Activated CD8-positive, alpha-beta T cell treated with anti-CD3 and anti-CD28 coated beads, Interleukin-2, amount 10 ng/mL, durations not matched to agents 7 days and 5 days (primary cell): ENCODE results near the gene NPFFR1. TPM values are rescaled to one million over a fixed set of nuclear protein-coding genes. Genes with fewer than 3 reads are reported as not detected.
"Not testable (repeated sequence)": the region's sequence is repeated elsewhere in the genome, so short reads cannot be mapped to it uniquely, and the experiment has no call there.

Source experiments
- ATAC-seq: fragments of 150-1000 bp; cut with Tn5 transposase; one replicate; pipeline ENCODE4 v1.10.0; 2021; ENCODE audit warnings: moderate library complexity
- CTCF ChIA-PET: fragments of 350-600 bp; sonication (Branson Sonifier 250); formaldehyde crosslinking; loops from one replicate; lab custom pipeline; 2021; ENCODE audit warnings: antibody characterized with exemption; lab: Charles Lee
- POLR2A ChIA-PET: fragments of 350-600 bp; sonication (Branson Sonifier 250); formaldehyde crosslinking; loops from one replicate; lab custom pipeline; 2021; ENCODE audit warnings: antibody characterized with exemption; lab: Charles Lee
- DNase-seq: peaks from one replicate; pipeline ENCODE4 v3.0.0-alpha.2; 2020
- H3K27ac Mint-ChIP-seq: one replicate; pipeline ENCODE4 v1.8.0; 2021; ENCODE audit warnings: mild to moderate bottlenecking, mixed read lengths
- H3K27me3 Mint-ChIP-seq: one replicate; pipeline ENCODE4 v1.8.0; 2021; ENCODE audit warnings: low read depth, mixed read lengths
- H3K36me3 Mint-ChIP-seq: one replicate; pipeline ENCODE4 v1.8.0; 2021; ENCODE audit warnings: low read depth, mixed read lengths
- H3K4me1 Mint-ChIP-seq: one replicate; pipeline ENCODE4 v1.8.0; 2021; ENCODE audit warnings: low read depth, mixed read lengths
- H3K4me3 Mint-ChIP-seq: one replicate; pipeline ENCODE4 v1.8.0; 2021; ENCODE audit warnings: mild to moderate bottlenecking, mixed read lengths
- H3K9me3 Mint-ChIP-seq: one replicate; pipeline ENCODE4 v1.8.0; 2022; ENCODE audit warnings: mixed read lengths; ENCODE audit not compliant: insufficient read depth
- total RNA-seq, 2 experiments: library from RNA; stranded (reverse); gene quantifications; one replicate each; pipeline ENCODE4 v1.2.3, GENCODE V29; 2021

NPFFR1 gene
- total RNA-seq, 2 experiments from 2014 or later: not detected

GRCh38 chr10:70233109-70233938, 50.5 kb downstream of the NPFFR1 start, which contains the start of gene PPA1:
TSS of gene PPA1 (minus strand) at chr10:70233429. CDS start at chr10:70233327, 102 bp downstream.
- ATAC-seq (peak; percentile 93), DNase-seq (peak; percentile 99)
- ChIA-PET CTCF (interaction anchor here (0.7 to 5.2 kb wide), 12 partner anchors 8 to 191 kb away, joined by 3 to 65 read pairs (median 4); partner anchors contain the start of gene TYSND1), POLR2A (interaction anchor here (0.5 to 2.6 kb wide), 10 partner anchors 25 to 777 kb away, joined by 3 to 13 read pairs (median 3); partner anchors contain the start of genes EIF4EBP2, LRRC20 and SAR1A)
- Mint-ChIP-seq H3K9me3 (no peaks in the 10 kb centered on the region), H3K36me3 (peaks cover 21% of the 10 kb centered on the region), H3K4me1 (peaks cover 45% of the 10 kb centered on the region), H3K27me3 (peaks cover 2% of the 10 kb centered on the region), H3K4me3 (peak within 1 kb of the TSS; percentile 78), H3K27ac (peak within 1 kb of the TSS; percentile 79)

- ATAC-seq: no peak
- Mint-ChIP-seq H3K36me3 (peaks cover 23% of the 10 kb centered on the region), H3K4me1 (peaks cover 50% of the 10 kb centered on the region), H3K27me3 (no peaks in the 10 kb centered on the region), H3K9me3 (no peaks in the 10 kb centered on the region), H3K27ac (peak overlapping the region; percentile 73), H3K4me3 (peak overlapping the region; percentile 78)
- POLR2A ChIA-PET: interaction anchor here (0.6 to 2.6 kb wide), 11 partner anchors 10 to 776 kb away, joined by 3 to 13 read pairs (median 3); partner anchors contain the start of genes EIF4EBP2, LRRC20 and SAR1A
- CTCF ChIA-PET: interaction anchor here (0.9 to 5.2 kb wide), 13 partner anchors 7 to 191 kb away, joined by 3 to 65 read pairs (median 5); partner anchors contain the start of gene TYSND1
- DNase-seq: peak; percentile 25
These were observed 51.0 kb downstream of the NPFFR1 start for GRCh38 chr10:70232859-70233108.

GRCh38 chr10:70232155-70232858, 51.5 kb downstream of the NPFFR1 start:
- DNase-seq (peak; percentile 61), ATAC-seq (peak; percentile 3)
- ChIA-PET CTCF (interaction anchor here (0.9 to 5.2 kb wide), 16 partner anchors 11 to 192 kb away, joined by 3 to 65 read pairs (median 5); partner anchors contain the start of gene TYSND1), POLR2A (interaction anchor here (0.6 to 2.6 kb wide), 10 partner anchors 10 to 775 kb away, joined by 3 to 13 read pairs (median 3); partner anchors contain the start of genes EIF4EBP2, LRRC20 and SAR1A)
- peaks cover 50% of the 10 kb centered on the region for H3K4me1 Mint-ChIP-seq
- peaks cover 23% of the 10 kb centered on the region for H3K36me3 Mint-ChIP-seq
- H3K27ac Mint-ChIP-seq: peak overlapping the region; percentile 73
- no peaks in the 10 kb centered on the region for H3K9me3 Mint-ChIP-seq
- no peaks in the 10 kb centered on the region for H3K27me3 Mint-ChIP-seq
- peak overlapping the region; percentile 78 for H3K4me3 Mint-ChIP-seq

- Mint-ChIP-seq H3K36me3 (peaks cover 31% of the 10 kb centered on the region), H3K4me3 (no peak overlapping the region), H3K4me1 (peaks cover 48% of the 10 kb centered on the region), H3K9me3 (no peaks in the 10 kb centered on the region), H3K27ac (no peak overlapping the region), H3K27me3 (no peaks in the 10 kb centered on the region)
- DNase-seq: no peak
- POLR2A ChIA-PET: no interaction called here
- no peak for ATAC-seq
- CTCF ChIA-PET: interaction anchor here (1.2 to 15.5 kb wide), 3 partner anchors 9 to 129 kb away, joined by 3 to 688 read pairs (median 5); no protein-coding TSS in a partner anchor
These were observed 55.3 kb downstream of the NPFFR1 start for GRCh38 chr10:70228491-70228890.

GRCh38 chr10:70227548-70228320, 56.1 kb downstream of the NPFFR1 start:
- H3K4me3 Mint-ChIP-seq: no peak overlapping the region
- DNase-seq (no peak), ATAC-seq (no peak)
- no peaks in the 10 kb centered on the region for H3K27me3 Mint-ChIP-seq
- H3K9me3 Mint-ChIP-seq: no peaks in the 10 kb centered on the region
- H3K27ac Mint-ChIP-seq: no peak overlapping the region
- ChIA-PET CTCF (interaction anchor here (1.0 to 15.5 kb wide), 5 partner anchors 8 to 152 kb away, joined by 3 to 688 read pairs (median 3); no protein-coding TSS in a partner anchor), POLR2A (no interaction called here)
- H3K36me3 Mint-ChIP-seq: peaks cover 34% of the 10 kb centered on the region
- peaks cover 49% of the 10 kb centered on the region for H3K4me1 Mint-ChIP-seq

- CTCF ChIA-PET: interaction anchor here (0.9 to 15.5 kb wide), 8 partner anchors 10 to 156 kb away, joined by 3 to 688 read pairs (median 4); partner anchors contain the start of genes LRRC20 and TYSND1
- no peak for DNase-seq
- no peaks in the 10 kb centered on the region for H3K27me3 Mint-ChIP-seq
- H3K36me3 Mint-ChIP-seq: peaks cover 27% of the 10 kb centered on the region
- no peak overlapping the region for H3K4me3 Mint-ChIP-seq
- H3K27ac Mint-ChIP-seq: no peak overlapping the region
- H3K9me3 Mint-ChIP-seq: no peaks in the 10 kb centered on the region
- peaks cover 35% of the 10 kb centered on the region for H3K4me1 Mint-ChIP-seq
- POLR2A ChIA-PET: interaction anchor here (1.1 to 1.6 kb wide), 2 partner anchors 8 to 141 kb away, joined by 4 to 7 read pairs; no protein-coding TSS in a partner anchor
- no peak for ATAC-seq
These were observed 60.1 kb downstream of the NPFFR1 start for GRCh38 chr10:70223728-70224127.

- H3K27ac Mint-ChIP-seq: peak overlapping the region; percentile 74
- POLR2A ChIA-PET: interaction anchor here (0.6 to 1.6 kb wide), 3 partner anchors 9 to 154 kb away, joined by 3 to 7 read pairs (median 4); no protein-coding TSS in a partner anchor
These were observed 60.9 kb downstream of the NPFFR1 start for GRCh38 chr10:70222811-70223447.

GRCh38 chr10:70222340-70222794, 61.4 kb downstream of the NPFFR1 start:
- no peak for DNase-seq
- CTCF ChIA-PET: interaction anchor here (0.6 to 15.5 kb wide), 31 partner anchors 9 to 939 kb away, joined by 3 to 688 read pairs (median 8); partner anchors contain the start of genes EIF4EBP2, LRRC20, PPA1 and SAR1A
- H3K36me3 Mint-ChIP-seq: peaks cover 27% of the 10 kb centered on the region
- POLR2A ChIA-PET: interaction anchor here (0.6 to 1.6 kb wide), 2 partner anchors 10 to 154 kb away, joined by 3 to 7 read pairs; no protein-coding TSS in a partner anchor
- H3K4me1 Mint-ChIP-seq: peaks cover 25% of the 10 kb centered on the region
- no peak overlapping the region for H3K27ac Mint-ChIP-seq
- ATAC-seq: no peak
- no peak overlapping the region for H3K4me3 Mint-ChIP-seq
- H3K27me3 Mint-ChIP-seq: no peaks in the 10 kb centered on the region
- H3K9me3 Mint-ChIP-seq: no peaks in the 10 kb centered on the region

More at GRCh38 chr10:70222811-70223447, 60.9 kb downstream of the NPFFR1 start:
- Mint-ChIP-seq H3K4me1 (peaks cover 27% of the 10 kb centered on the region), H3K36me3 (peaks cover 27% of the 10 kb centered on the region)
- not testable (repeated sequence) for H3K4me3 Mint-ChIP-seq, ATAC-seq, H3K9me3 Mint-ChIP-seq, DNase-seq, H3K27me3 Mint-ChIP-seq
- CTCF ChIA-PET: interaction anchor here (0.6 to 15.5 kb wide), 14 partner anchors 11 to 940 kb away, joined by 3 to 688 read pairs (median 9); partner anchors contain the start of genes LRRC20 and TYSND1

GRCh38 chr10:70221030-70221429, 62.8 kb downstream of the NPFFR1 start:
- Mint-ChIP-seq H3K4me3 (no peak overlapping the region), H3K27ac (no peak overlapping the region)

GRCh38 chr10:70212879-70213278, 70.9 kb downstream of the NPFFR1 start:
- H3K4me3 Mint-ChIP-seq: no peak overlapping the region
- no peaks in the 10 kb centered on the region for H3K4me1 Mint-ChIP-seq
- no peak overlapping the region for H3K27ac Mint-ChIP-seq
- DNase-seq (no peak), ATAC-seq (no peak)
- ChIA-PET CTCF (interaction anchor here (1.0 kb wide), 1 partner anchor 9 kb away, joined by 3 read pairs; no protein-coding TSS in a partner anchor), POLR2A (no interaction called here)
- peaks cover 49% of the 10 kb centered on the region for H3K36me3 Mint-ChIP-seq
- no peaks in the 10 kb centered on the region for H3K27me3 Mint-ChIP-seq
- no peaks in the 10 kb centered on the region for H3K9me3 Mint-ChIP-seq

More at GRCh38 chr10:70221030-70221429, 62.8 kb downstream of the NPFFR1 start:
- no peak for ATAC-seq
- DNase-seq: no peak
- POLR2A ChIA-PET: interaction anchor here (0.6 to 1.6 kb wide), 4 partner anchors 111 to 144 kb away, joined by 3 to 9 read pairs (median 3); no protein-coding TSS in a partner anchor
- CTCF ChIA-PET: interaction anchor here (0.6 to 15.5 kb wide), 35 partner anchors 10 to 309 kb away, joined by 3 to 688 read pairs (median 5); partner anchors contain the start of genes LRRC20, PPA1, SAR1A and TYSND1
- Mint-ChIP-seq H3K36me3 (peaks cover 28% of the 10 kb centered on the region), H3K4me1 (peaks cover 21% of the 10 kb centered on the region), H3K9me3 (no peaks in the 10 kb centered on the region), H3K27me3 (no peaks in the 10 kb centered on the region)
